Trophoblast cell (in vitro differentiated cells and primary cell): ENCODE data around the gene RPLP2.

Experiments used
- DNase-seq, 2 donors: peaks; one replicate each; pipeline ENCODE4 v3.0.0-alpha.2; 2016
- H2AFZ ChIP-seq: 2 replicates; pipeline ENCODE4 v1.6.1; 2013; ENCODE audit warnings: low read length, moderate library complexity, mild to moderate bottlenecking; ENCODE audit not compliant: insufficient read depth, poor library complexity
- H2AK5ac ChIP-seq: 2 replicates; pipeline ENCODE4 v1.6.1; 2013; ENCODE audit warnings: mild to moderate bottlenecking, low read length
- H2BK120ac ChIP-seq: 2 replicates; pipeline ENCODE4 v1.6.1; 2013; ENCODE audit warnings: low read length, mild to moderate bottlenecking, moderate library complexity; ENCODE audit not compliant: insufficient read depth, poor library complexity
- H2BK12ac ChIP-seq: 2 replicates; pipeline ENCODE4 v1.6.1; 2013; ENCODE audit warnings: mild to moderate bottlenecking, low read length, moderate library complexity
- H2BK5ac ChIP-seq: 2 replicates; pipeline ENCODE4 v1.6.1; 2013; ENCODE audit warnings: low read length, low read depth, moderate library complexity, mild to moderate bottlenecking; ENCODE audit not compliant: poor library complexity
- H3K14ac ChIP-seq: 2 replicates; pipeline ENCODE4 v1.6.1; 2013; ENCODE audit warnings: mild to moderate bottlenecking, low read length
- H3K18ac ChIP-seq: 2 replicates; pipeline ENCODE4 v1.6.1; 2013; ENCODE audit warnings: mild to moderate bottlenecking, low read length
- H3K23ac ChIP-seq: 2 replicates; pipeline ENCODE4 v1.6.1; 2013; ENCODE audit warnings: low read length
- H3K27ac ChIP-seq: 2 replicates; pipeline ENCODE4 v1.5.1; 2013; ENCODE audit warnings: low read depth, mild to moderate bottlenecking, inconsistent platforms, low read length, moderate library complexity
- H3K27me3 ChIP-seq: 2 replicates; pipeline ENCODE4 v1.6.1; 2013; ENCODE audit warnings: inconsistent platforms, mild to moderate bottlenecking, low read length, moderate library complexity; ENCODE audit not compliant: insufficient read depth
- H3K36me3 ChIP-seq, 2 experiments: 1 replicate in 1 of 2; 2 replicates in 1 of 2; pipeline ENCODE4 v1.6.1; 2013; ENCODE audit warnings: low read length in 2 of 2, mild to moderate bottlenecking in 2 of 2, moderate library complexity in 1 of 2; ENCODE audit not compliant: insufficient read depth in 2 of 2, control insufficient read depth in 1 of 2
- H3K4ac ChIP-seq: 2 replicates; pipeline ENCODE4 v1.6.1; 2013; ENCODE audit warnings: low read depth, mild to moderate bottlenecking, low read length, moderate library complexity
- H3K4me1 ChIP-seq, 2 experiments: 1 replicate in 1 of 2; 2 replicates in 1 of 2; pipeline ENCODE4 v1.6.1; 2013; ENCODE audit warnings: low read length in 2 of 2, mild to moderate bottlenecking in 2 of 2, moderate library complexity in 1 of 2; ENCODE audit not compliant: insufficient read depth in 2 of 2, control insufficient read depth in 1 of 2
- H3K4me2 ChIP-seq: 2 replicates; pipeline ENCODE4 v1.6.1; 2013; ENCODE audit warnings: inconsistent platforms, mild to moderate bottlenecking, low read length, moderate library complexity
- H3K4me3 ChIP-seq: 2 replicates; pipeline ENCODE4 v1.5.1; 2013; ENCODE audit warnings: mild to moderate bottlenecking, low read depth, low read length, inconsistent platforms
- H3K79me1 ChIP-seq: one replicate; pipeline ENCODE4 v1.6.1; 2013; ENCODE audit warnings: low read length
- H3K79me2 ChIP-seq: 2 replicates; pipeline ENCODE4 v1.6.1; 2013; ENCODE audit warnings: low read length, mild to moderate bottlenecking; ENCODE audit not compliant: control insufficient read depth, insufficient read depth, poor library complexity
- H3K9ac ChIP-seq: 2 replicates; pipeline ENCODE4 v1.6.1; 2013; ENCODE audit warnings: mild to moderate bottlenecking, low read length
- H3K9me3 ChIP-seq: 2 replicates; pipeline ENCODE4 v1.6.1; 2013; ENCODE audit warnings: low read depth, mild to moderate bottlenecking, control low read depth, inconsistent platforms, low read length; ENCODE audit not compliant: insufficient read depth
- H4K12ac ChIP-seq: 2 replicates; pipeline ENCODE4 v1.6.1; 2013; ENCODE audit warnings: low read depth, mild to moderate bottlenecking, low read length, moderate library complexity
- H4K8ac ChIP-seq: 2 replicates; pipeline ENCODE4 v1.6.1; 2013; ENCODE audit warnings: low read depth, mild to moderate bottlenecking, low read length, moderate library complexity
- H4K91ac ChIP-seq: one replicate; pipeline ENCODE4 v1.6.1; 2013; ENCODE audit warnings: low read depth, mild to moderate bottlenecking, low read length, moderate library complexity
- WGBS: extraction: QIAGEN DNeasy Blood & Tissue Kit; methylation state at CpG from one replicate; pipeline ENCODE4 v1.1.7; 2013; ENCODE audit warnings: missing lambda C conversion rate; ENCODE audit not compliant: insufficient read length, insufficient coverage; ENCODE audit errors: extremely low coverage; 5-methylcytosine and 5-hydroxymethylcytosine counted together

The RPLP2 gene

DNA sequence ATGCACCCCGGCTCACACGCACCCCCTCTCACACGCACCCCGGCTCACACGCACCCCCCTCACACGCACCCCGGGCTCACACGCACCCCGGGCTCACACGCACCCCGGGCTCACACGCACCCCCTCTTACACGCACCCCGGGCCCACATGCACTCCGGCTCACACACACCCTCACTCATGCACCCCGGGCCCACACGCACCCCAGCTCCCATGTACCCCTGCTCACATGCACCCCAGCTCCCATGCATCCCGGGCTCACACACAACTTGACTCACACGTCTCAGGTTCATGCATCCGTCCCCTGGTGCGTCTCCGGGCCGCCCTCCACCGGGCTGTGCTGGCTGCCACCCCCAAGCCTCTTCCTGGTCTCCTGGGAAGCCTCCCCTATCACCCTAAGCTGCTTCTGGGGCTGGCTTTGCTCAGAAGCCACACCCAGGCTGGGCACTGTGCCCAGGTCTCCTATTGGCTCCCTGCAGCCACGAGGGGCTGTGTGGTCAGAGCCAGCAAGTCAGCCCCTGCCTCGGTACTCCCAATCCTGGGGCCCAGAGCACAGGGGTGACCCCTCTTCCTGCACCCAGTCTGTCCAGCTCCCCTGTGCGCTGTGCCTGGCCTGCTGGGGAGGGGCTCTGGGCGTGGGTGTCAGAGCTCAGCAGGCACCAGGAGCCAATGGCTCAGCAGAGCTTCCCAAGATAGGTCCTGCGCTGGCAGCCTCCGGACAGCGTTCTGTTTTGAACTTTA lies 49.8 kb downstream of the RPLP2 start:
- WGBS: no CpG with 5 or more reads among the region's 31 CpGs
- H3K4me2 ChIP-seq: no peak overlapping the region
- H2BK12ac ChIP-seq: no peak overlapping the region
- H3K4ac ChIP-seq: no peak overlapping the region
- H4K91ac ChIP-seq: no peak overlapping the region
- H3K18ac ChIP-seq: no peak overlapping the region
- H3K79me1 ChIP-seq: no peaks in the 10 kb centered on the region
- H2AFZ ChIP-seq: no peak overlapping the region
- no peak overlapping the region for H3K23ac ChIP-seq
- H4K12ac ChIP-seq: no peak overlapping the region
- peak in 1 of 2 donors; percentile 9 for DNase-seq
- no peak overlapping the region for H2BK120ac ChIP-seq
- H3K27me3 ChIP-seq: no peaks in the 10 kb centered on the region
- H3K9ac ChIP-seq: no peak overlapping the region
- H2AK5ac ChIP-seq: no peak overlapping the region
- H3K14ac ChIP-seq: no peak overlapping the region
- no peak overlapping the region for H3K4me3 ChIP-seq
- H3K9me3 ChIP-seq: peaks cover 1% of the 10 kb centered on the region
- H3K36me3 ChIP-seq: peaks cover 0 to 4% of the 10 kb centered on the region in 2 experiments
- H3K4me1 ChIP-seq: no peaks in the 10 kb centered on the region
- no peaks in the 10 kb centered on the region for H3K79me2 ChIP-seq
- H2BK5ac ChIP-seq: no peak overlapping the region
- no peak overlapping the region for H3K27ac ChIP-seq
- no peak overlapping the region for H4K8ac ChIP-seq

DNA sequence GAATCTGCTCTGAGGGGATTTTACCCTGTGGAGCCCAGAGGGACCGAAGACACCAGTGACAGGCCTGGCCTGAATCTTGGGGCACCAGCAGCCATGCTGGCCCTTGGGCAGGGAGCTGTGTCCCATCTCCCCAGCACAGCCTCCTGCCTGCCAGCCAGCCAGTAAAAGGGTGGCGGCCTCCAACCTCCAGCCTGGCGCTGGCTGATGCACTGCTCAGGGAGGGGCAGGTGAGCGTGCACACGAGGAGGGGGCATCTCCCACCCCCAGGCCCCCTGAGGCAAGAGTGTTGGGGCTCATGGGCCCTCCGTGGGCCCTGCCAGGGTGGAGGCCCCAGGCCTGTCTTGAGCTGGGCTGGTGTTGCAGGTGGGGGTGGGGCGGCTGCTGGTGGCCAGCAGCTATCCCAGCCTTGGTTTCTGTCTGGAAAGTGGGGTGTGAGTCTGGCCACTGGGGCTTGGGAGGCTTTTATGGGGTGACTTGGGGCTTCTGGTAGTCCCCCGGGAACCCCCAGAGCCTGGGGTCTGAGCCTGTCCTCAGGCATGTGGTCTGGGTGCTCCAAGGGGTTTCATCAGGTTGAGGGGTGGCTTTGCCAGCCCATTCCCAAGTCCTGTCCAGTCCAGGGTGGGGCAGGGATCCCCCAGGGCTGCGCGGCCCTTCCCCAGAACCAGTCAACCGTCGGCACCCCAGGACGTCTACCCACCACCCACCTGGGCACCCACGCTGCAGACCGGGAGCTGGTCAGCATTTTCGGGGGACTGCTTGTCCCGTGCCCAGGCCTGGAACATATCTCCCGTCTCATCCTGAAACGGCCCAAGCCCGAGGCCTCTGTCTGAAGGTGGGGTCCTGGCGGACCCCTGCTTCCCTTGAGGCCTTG lies 50.7 kb downstream of the RPLP2 start:
- H3K23ac ChIP-seq: no peak overlapping the region
- no peak overlapping the region for H3K14ac ChIP-seq
- H3K4me1 ChIP-seq: no peaks in the 10 kb centered on the region
- H2AFZ ChIP-seq: no peak overlapping the region
- H2AK5ac ChIP-seq: no peak overlapping the region
- no peaks in the 10 kb centered on the region for H3K79me1 ChIP-seq
- H3K4ac ChIP-seq: no peak overlapping the region
- no peak overlapping the region for H4K91ac ChIP-seq
- no peak overlapping the region for H2BK120ac ChIP-seq
- no peak overlapping the region for H3K18ac ChIP-seq
- H4K12ac ChIP-seq: no peak overlapping the region
- DNase-seq: no peak
- no CpG with 5 or more reads among the region's 21 CpGs for WGBS
- H3K4me2 ChIP-seq: no peak overlapping the region
- H3K27ac ChIP-seq: no peak overlapping the region
- H3K4me3 ChIP-seq: no peak overlapping the region
- peaks cover 0 to 5% of the 10 kb centered on the region in 2 experiments for H3K36me3 ChIP-seq
- H2BK12ac ChIP-seq: no peak overlapping the region
- no peak overlapping the region for H2BK5ac ChIP-seq
- no peak overlapping the region for H3K9ac ChIP-seq
- no peak overlapping the region for H4K8ac ChIP-seq
- no peaks in the 10 kb centered on the region for H3K27me3 ChIP-seq
- H3K9me3 ChIP-seq: peaks cover 1% of the 10 kb centered on the region
- no peaks in the 10 kb centered on the region for H3K79me2 ChIP-seq

- DNase-seq: no peak
- Histone ChIP-seq H3K27ac (no peak overlapping the region), H3K4me2 (no peak overlapping the region), H2BK120ac (no peak overlapping the region), H2AK5ac (no peak overlapping the region), H3K4me3 (no peak overlapping the region), H3K36me3 (peaks cover 0 to 5% of the 10 kb centered on the region in 2 experiments), H3K9ac (no peak overlapping the region), H3K18ac (no peak overlapping the region), H4K12ac (no peak overlapping the region), H3K4me1 (no peaks in the 10 kb centered on the region), H4K8ac (no peak overlapping the region), H2BK5ac (no peak overlapping the region), H3K9me3 (peaks cover 1% of the 10 kb centered on the region), H3K79me2 (no peaks in the 10 kb centered on the region), H3K14ac (no peak overlapping the region), H3K4ac (no peak overlapping the region), H3K79me1 (no peaks in the 10 kb centered on the region), H4K91ac (no peak overlapping the region), H3K27me3 (no peaks in the 10 kb centered on the region), H2AFZ (no peak overlapping the region), H3K23ac (no peak overlapping the region), H2BK12ac (no peak overlapping the region)
- WGBS: no CpG with 5 or more reads among the region's 14 CpGs
Observed at GRCh38 chr11:861105-861479, 51.3 kb downstream of the RPLP2 start.

DNA sequence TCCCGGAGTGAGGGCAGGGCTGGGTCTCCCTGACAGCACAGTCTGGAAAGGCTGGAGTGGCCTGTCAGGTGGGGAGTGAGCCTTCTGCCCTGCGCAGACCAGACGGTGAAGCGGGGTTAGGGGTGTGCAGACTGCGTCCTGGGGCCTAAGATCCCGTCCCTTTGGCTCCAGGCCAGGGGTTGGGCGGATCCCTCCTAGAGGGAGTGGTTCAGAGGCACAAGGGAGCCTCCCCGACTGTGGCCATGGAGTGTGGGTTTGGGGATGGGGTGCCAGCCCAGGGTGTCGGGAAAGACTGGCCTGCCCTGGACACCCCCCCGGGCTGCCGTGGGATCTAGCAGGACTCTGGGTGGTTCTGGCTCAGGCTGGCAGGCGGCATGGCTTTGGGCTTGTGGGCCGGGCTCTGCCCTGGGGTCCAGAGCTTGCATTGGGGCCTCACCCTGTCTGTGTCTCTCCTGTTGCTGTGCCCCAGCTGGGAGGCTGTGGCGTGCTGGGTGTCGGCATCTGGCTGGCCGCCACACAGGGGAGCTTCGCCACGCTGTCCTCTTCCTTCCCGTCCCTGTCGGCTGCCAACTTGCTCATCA lies 52.4 kb downstream of the RPLP2 start:
- Histone ChIP-seq H3K4me2 (no peak overlapping the region), H4K12ac (no peak overlapping the region), H2BK5ac (no peak overlapping the region), H3K9ac (no peak overlapping the region), H2BK12ac (no peak overlapping the region), H3K27me3 (no peaks in the 10 kb centered on the region), H3K27ac (no peak overlapping the region), H4K91ac (no peak overlapping the region), H2AFZ (no peak overlapping the region), H4K8ac (no peak overlapping the region), H2AK5ac (no peak overlapping the region), H3K18ac (no peak overlapping the region), H3K36me3 (peaks cover 5 to 7% of the 10 kb centered on the region in 2 experiments), H3K4me1 (no peaks in the 10 kb centered on the region), H3K79me1 (no peaks in the 10 kb centered on the region), H3K14ac (no peak overlapping the region), H2BK120ac (no peak overlapping the region), H3K23ac (no peak overlapping the region), H3K4ac (no peak overlapping the region), H3K4me3 (no peak overlapping the region), H3K79me2 (no peaks in the 10 kb centered on the region), H3K9me3 (peaks cover 1% of the 10 kb centered on the region)
- no CpG with 5 or more reads among the region's 20 CpGs for WGBS
- DNase-seq: no peak
